Colonic mucosa (tissue), 4 donors: ENCODE measurements around the gene MRPS5. TPM values are rescaled to one million over a fixed set of nuclear protein-coding genes. Genes with fewer than 3 reads are reported as not detected.

Experiments
- DNase-seq: peaks from one replicate; pipeline ENCODE4 v3.0.0-alpha.2; 2020
- H3K27ac ChIP-seq: fragments of 200-600 bp; one replicate; pipeline ENCODE4 v1.8.0; 2021
- H3K27me3 ChIP-seq: fragments of 200-600 bp; one replicate; pipeline ENCODE4 v1.8.0; 2021
- H3K36me3 ChIP-seq: fragments of 200-600 bp; one replicate; pipeline ENCODE4 v1.8.0; 2021
- H3K4me1 ChIP-seq: fragments of 200-600 bp; one replicate; pipeline ENCODE4 v1.8.0; 2021; ENCODE audit warnings: mild to moderate bottlenecking
- H3K4me3 ChIP-seq: fragments of 200-600 bp; one replicate; pipeline ENCODE4 v1.8.0; 2021
- H3K9ac ChIP-seq, 2 donors: one replicate each; pipeline ENCODE4 v1.7.0; 2013; ENCODE audit warnings: control low read depth in 2 of 2, low read depth in 2 of 2, low read length in 2 of 2
- H3K9me3 ChIP-seq: fragments of 200-600 bp; one replicate; pipeline ENCODE4 v1.8.0; 2021
- intact Hi-C: fragments of 100-400 bp; cut with DNase I; formaldehyde crosslinking; loops from one replicate; pipeline ENCODE4 v1.14.1; 2022
- total RNA-seq, 2 donors: library from RNA; stranded (reverse); fragmentation: NEBNext Ultra II Directional in 1 of 2; extraction: Animal tissue kit (Norgen Biotek cat#: 25700) in 1 of 2; gene quantifications; one replicate each; pipeline ENCODE4 v1.2.1, GENCODE V29; 2021
- TF ChIP-seq, protein P1 (sequence below): fragments of 200-600 bp; IDR thresholded peaks from one replicate; pipeline ENCODE4 v1.8.0; 2022; ENCODE audit warnings: antibody characterized with exemption, mild to moderate bottlenecking
- donor health status: healthy.
- donor health status: DM: no; HTN: no; CAD: no.
- donor health status: DM: no; HTN: no; CAD: no.

MRPS5 gene
- total RNA-seq, 2 donors from 2014 or later, result 68.8 to 87.3 TPM

DNA sequence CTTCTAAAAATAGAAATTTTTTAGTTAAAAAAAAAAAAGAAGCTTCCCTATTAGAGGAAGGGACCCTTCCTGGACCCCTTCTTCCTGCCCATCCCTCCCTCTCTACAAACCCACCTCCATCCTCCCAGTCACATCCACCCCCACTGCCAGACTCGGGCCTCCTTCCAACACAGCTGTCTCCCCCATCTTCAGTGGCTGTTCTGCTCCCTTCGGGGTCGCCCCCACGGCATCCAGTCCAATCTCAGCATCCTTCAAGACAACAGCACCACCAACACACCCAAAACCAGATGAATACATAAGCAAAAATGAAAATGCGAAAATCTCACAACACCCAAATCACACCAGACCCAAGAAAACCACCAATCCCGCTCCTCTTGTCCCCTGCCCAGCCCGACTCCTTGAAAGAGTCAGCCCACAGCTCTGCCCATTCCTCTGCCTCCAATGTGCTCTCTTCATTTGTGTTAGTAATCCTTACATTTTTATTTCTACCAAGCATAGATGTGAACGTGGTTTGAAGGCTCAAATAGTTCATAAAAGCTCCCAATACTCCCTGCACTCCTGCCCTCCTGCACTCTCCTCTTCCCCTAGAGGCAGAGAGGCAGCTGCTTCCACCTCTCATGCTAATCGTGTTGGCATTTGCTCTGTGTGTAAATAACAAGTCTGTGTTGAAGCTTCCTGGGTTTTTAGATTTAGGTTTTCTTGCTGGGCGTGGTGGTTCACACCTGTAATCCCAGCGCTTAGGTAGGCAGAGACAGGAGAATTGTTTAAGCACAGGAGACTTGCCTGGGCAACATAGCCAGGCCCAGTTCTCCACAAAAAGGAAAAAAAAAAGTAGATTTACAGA, 59.1 kb downstream of the MRPS5 start:
- Histone ChIP-seq H3K4me3 (no peak overlapping the region), H3K9ac (no peak overlapping the region), H3K27ac (no peak overlapping the region), H3K9me3 (no peaks in the 10 kb centered on the region), H3K36me3 (no peaks in the 10 kb centered on the region), H3K4me1 (no peaks in the 10 kb centered on the region), H3K27me3 (no peaks in the 10 kb centered on the region)
- DNase-seq, result no peak
- TF ChIP-seq, protein P1, sequence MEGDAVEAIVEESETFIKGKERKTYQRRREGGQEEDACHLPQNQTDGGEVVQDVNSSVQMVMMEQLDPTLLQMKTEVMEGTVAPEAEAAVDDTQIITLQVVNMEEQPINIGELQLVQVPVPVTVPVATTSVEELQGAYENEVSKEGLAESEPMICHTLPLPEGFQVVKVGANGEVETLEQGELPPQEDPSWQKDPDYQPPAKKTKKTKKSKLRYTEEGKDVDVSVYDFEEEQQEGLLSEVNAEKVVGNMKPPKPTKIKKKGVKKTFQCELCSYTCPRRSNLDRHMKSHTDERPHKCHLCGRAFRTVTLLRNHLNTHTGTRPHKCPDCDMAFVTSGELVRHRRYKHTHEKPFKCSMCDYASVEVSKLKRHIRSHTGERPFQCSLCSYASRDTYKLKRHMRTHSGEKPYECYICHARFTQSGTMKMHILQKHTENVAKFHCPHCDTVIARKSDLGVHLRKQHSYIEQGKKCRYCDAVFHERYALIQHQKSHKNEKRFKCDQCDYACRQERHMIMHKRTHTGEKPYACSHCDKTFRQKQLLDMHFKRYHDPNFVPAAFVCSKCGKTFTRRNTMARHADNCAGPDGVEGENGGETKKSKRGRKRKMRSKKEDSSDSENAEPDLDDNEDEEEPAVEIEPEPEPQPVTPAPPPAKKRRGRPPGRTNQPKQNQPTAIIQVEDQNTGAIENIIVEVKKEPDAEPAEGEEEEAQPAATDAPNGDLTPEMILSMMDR, result no peak
- intact Hi-C loops, result no loop called here

DNA sequence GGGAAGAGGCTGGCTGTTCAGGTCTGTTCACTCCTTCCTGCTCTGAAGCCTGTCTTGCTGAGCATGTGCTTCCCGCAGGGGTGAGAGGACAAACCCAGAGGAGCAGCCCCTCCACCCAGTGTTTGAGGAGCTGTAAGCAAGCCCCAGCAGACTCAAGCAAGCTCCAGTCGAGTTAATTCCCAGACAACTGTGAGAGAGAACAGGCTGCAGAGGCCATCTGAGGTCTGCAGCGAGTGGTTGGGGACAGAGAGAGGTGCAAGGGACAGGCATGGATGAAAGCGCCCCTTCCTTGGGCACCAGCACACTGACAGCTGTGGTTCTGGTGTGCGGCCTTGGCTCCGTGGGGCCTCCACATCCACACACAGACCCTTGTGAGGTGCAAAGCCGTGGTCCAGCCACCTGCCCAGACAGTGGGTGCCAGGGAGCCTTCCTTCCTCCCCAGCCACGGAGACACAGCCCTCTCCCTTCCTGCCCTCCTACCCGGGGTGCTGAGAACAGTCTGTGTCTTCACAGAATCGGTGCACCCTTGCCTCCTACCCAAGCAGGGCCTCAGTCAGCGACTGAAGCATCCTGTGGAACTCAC, 59.9 kb downstream of the MRPS5 start:
- Histone ChIP-seq H3K9ac (no peak overlapping the region), H3K27me3 (no peaks in the 10 kb centered on the region), H3K27ac (no peak overlapping the region), H3K4me1 (no peaks in the 10 kb centered on the region), H3K36me3 (no peaks in the 10 kb centered on the region), H3K9me3 (no peaks in the 10 kb centered on the region), H3K4me3 (no peak overlapping the region)
- TF ChIP-seq, protein P1, result no peak
- no peak for DNase-seq
- intact Hi-C loops, result no loop called here

DNA sequence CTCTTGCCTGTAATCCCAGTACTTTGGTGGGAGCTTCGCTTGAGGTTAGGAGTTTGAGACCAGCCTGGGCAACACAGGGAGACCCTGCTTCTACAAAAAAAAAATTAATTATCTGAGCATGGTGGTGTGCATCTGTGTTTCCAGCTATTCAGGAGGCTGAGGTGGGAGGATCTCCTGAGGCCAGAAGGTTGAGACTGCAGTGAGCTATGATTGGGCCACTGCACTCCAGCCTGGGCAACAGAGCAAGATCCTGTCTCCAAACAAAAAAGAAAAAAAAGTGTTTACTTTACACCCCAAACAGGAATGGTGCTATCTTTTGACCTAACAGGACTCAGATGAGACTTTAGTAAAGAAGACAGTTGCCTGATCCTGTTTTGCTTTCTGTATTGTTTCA, 60.5 kb downstream of the MRPS5 start:
- H3K27ac ChIP-seq, result no peak overlapping the region
- H3K4me1 ChIP-seq, result no peaks in the 10 kb centered on the region
- DNase-seq, result no peak
- no peak overlapping the region for H3K9ac ChIP-seq
- H3K27me3 ChIP-seq, result no peaks in the 10 kb centered on the region
- H3K9me3 ChIP-seq, result no peaks in the 10 kb centered on the region
- no peaks in the 10 kb centered on the region for H3K36me3 ChIP-seq
- TF ChIP-seq, protein P1, result no peak
- intact Hi-C loops, result no loop called here
- no peak overlapping the region for H3K4me3 ChIP-seq

DNA sequence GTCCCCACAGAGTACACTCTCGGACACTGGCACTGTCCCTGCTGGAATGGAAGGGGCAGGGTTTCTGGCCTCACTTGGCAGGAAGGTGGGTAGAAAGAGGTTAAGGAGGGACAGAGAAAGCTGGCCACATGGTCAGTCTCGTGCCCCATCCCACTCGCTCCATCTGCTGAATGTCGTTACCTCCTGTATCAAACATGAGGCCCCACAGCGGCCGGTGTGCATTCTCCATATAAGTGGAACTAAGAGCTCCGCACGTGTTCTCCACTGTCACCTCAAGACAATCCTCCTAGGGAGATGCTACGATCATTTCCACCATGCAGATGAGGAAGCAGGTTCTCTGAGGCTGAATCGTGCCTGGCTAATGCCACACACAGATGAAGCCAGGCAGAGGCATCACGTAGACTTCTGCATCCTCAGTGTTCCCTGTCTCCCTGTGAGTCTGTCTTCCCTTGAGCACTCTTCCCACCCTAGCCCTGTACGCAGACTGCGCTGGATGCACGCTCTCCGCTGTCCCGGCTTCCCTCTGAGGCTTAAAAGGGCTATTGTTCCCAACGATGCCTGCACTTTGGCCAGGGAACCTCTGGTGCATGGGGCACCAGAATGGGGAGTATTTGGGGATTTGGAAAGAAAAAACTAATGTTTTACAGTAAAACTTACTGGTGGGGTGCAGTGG, 61.0 kb downstream of the MRPS5 start:
- no peak for DNase-seq
- no peaks in the 10 kb centered on the region for H3K27me3 ChIP-seq
- no peak overlapping the region for H3K4me3 ChIP-seq
- H3K27ac ChIP-seq, result no peak overlapping the region
- H3K9me3 ChIP-seq, result no peaks in the 10 kb centered on the region
- H3K9ac ChIP-seq, result no peak overlapping the region
- TF ChIP-seq, protein P1, result no peak
- H3K4me1 ChIP-seq, result no peaks in the 10 kb centered on the region
- no peaks in the 10 kb centered on the region for H3K36me3 ChIP-seq
- intact Hi-C loops, result no loop called here

DNA sequence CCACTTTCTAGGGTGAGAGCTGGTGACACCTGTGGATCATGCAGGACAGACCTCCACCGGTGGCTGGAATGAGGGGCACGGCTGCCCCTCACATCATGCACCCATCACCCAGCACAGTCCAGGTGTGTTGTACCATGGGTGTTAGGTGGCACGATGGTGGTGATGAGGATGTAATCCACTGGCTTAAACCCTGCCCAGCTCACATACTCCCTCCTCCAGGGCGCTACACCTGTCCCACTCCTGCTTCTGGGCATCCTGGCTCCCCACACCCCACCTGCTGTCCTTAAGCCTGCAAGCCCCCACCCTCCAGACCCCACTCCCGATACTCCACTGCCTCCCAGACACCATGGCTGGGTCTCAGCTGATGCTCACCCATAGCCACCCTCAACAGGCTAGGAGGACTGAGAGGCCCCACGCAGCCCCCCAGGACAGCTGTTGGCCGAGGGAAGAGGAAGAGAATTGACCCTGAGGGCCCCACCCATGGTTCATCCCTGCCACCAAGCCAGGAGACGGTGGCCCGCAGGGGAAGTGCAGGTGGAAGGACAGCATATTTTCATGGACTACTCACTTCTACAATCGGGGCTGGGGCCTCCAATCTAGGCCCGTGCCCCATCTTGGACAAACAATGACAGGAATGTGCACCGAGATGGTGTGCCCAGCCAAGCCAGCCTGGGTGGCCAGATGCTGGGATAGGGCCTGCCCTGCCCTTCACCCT, 61.8 kb downstream of the MRPS5 start:
- DNase-seq, result no peak
- intact Hi-C loops, result no loop called here
- Histone ChIP-seq H3K9me3 (no peaks in the 10 kb centered on the region), H3K27me3 (no peaks in the 10 kb centered on the region), H3K4me1 (no peaks in the 10 kb centered on the region), H3K9ac (no peak overlapping the region), H3K27ac (no peak overlapping the region), H3K4me3 (no peak overlapping the region), H3K36me3 (no peaks in the 10 kb centered on the region)
- TF ChIP-seq, protein P1, result no peak
